GM12872 (cell line): ENCODE data around the gene USP24.

Source experiments
- TF ChIP-seq, protein P1 (sequence below): IDR thresholded peaks from 3 replicates; pipeline ENCODE4 v1.5.1; 2011; ENCODE audit warnings: low read depth, mild to moderate bottlenecking, low read length, moderate library complexity; ENCODE audit not compliant: insufficient read depth

The USP24 gene

GRCh38 chr1:55179177-55179835 lies 35.9 kb downstream of the USP24 start:
- TF ChIP-seq, protein P1, sequence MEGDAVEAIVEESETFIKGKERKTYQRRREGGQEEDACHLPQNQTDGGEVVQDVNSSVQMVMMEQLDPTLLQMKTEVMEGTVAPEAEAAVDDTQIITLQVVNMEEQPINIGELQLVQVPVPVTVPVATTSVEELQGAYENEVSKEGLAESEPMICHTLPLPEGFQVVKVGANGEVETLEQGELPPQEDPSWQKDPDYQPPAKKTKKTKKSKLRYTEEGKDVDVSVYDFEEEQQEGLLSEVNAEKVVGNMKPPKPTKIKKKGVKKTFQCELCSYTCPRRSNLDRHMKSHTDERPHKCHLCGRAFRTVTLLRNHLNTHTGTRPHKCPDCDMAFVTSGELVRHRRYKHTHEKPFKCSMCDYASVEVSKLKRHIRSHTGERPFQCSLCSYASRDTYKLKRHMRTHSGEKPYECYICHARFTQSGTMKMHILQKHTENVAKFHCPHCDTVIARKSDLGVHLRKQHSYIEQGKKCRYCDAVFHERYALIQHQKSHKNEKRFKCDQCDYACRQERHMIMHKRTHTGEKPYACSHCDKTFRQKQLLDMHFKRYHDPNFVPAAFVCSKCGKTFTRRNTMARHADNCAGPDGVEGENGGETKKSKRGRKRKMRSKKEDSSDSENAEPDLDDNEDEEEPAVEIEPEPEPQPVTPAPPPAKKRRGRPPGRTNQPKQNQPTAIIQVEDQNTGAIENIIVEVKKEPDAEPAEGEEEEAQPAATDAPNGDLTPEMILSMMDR = no peak

DNA sequence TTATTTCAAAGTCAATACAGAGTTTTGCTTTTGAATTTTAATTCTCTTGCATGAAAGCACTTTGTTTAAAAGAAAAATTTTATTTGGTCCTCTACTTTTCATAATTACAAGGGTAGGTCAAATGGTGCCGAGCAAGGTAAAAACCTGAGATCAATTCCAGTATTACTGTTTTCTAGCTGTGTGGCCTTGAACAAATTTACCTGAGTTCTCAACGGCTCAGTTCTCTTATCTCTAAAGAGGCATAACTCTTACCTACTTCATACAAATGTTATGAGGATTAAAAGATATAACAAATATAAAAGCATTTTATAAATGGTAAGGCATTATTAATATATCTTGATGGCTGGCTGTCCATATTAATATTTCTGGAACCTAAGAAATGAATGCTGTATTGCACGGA lies 42.5 kb downstream of the USP24 start:
- TF ChIP-seq, protein P1 = no peak

DNA sequence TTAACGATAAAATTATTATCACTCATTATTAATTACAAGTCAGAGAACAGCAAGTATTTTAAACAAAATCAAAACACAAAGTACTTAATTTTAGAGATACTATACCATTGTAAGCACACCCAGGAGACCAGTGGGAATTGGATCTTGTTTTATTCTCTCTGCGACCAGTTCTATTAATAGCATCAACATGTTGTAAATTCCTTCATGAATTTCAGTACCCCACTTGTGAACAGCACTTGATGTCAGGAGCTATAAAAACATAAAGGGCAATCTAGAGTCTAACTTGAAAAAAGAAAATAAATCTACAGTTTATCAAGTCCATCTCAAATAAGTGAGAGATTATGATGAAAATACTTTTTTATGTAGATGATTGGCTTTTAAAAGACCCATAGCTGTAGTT lies 42.9 kb downstream of the USP24 start:
- TF ChIP-seq, protein P1 = no peak

GRCh38 chr1:55171694-55172093 lies 43.5 kb downstream of the USP24 start:
- TF ChIP-seq, protein P1 = no peak

- TF ChIP-seq, protein P1 = no peak
These were observed 44.7 kb downstream of the USP24 start for GRCh38 chr1:55170426-55170825.

DNA sequence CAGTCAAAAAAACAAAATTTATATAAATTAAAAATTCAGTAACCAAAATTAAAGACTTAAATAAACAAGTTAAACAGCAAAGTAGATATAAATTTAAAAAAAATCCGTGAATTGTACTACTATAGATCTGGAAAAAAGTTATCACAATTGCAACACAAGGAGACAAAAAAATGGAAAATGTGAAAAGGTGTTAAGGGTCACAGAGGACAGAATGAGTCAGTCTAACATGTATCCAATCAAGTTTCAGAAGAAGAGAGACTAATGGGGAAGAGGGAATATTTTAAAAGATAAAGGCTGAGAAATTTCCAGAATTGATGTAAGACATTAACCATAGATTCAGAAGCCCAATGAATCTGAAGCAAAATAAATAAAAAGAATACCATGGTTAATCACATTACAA lies 46.0 kb downstream of the USP24 start:
- TF ChIP-seq, protein P1 = no peak

DNA sequence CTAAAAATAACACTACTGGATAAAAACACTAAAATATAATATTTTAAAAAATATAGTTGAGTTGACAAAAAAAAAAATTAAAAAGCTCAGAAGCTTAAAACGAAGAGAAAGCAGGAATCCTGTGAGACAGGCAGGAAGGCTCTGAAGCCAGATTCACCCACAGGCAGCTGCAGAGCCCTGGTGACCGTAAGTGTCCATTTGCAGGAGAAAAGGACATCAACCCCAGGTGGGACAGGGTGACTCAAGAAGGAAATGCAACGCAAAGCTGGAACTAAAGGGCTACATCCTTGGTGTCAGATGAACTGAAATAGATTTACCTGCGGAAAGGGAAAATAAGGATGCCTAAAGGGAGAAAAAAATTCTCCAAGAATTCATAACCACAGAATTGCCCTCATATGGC lies 46.8 kb downstream of the USP24 start:
- TF ChIP-seq, protein P1 = no peak
